GM21515 (cell line): Measurements from ENCODE around the gene MRPL23.

Experiments
- ATAC-seq: cut with Tn5 transposase; IDR thresholded peaks from one replicate; pipeline ENCODE4 v1.9.1; 2021; ENCODE audit not compliant: unreplicated experiment

Gene MRPL23

DNA sequence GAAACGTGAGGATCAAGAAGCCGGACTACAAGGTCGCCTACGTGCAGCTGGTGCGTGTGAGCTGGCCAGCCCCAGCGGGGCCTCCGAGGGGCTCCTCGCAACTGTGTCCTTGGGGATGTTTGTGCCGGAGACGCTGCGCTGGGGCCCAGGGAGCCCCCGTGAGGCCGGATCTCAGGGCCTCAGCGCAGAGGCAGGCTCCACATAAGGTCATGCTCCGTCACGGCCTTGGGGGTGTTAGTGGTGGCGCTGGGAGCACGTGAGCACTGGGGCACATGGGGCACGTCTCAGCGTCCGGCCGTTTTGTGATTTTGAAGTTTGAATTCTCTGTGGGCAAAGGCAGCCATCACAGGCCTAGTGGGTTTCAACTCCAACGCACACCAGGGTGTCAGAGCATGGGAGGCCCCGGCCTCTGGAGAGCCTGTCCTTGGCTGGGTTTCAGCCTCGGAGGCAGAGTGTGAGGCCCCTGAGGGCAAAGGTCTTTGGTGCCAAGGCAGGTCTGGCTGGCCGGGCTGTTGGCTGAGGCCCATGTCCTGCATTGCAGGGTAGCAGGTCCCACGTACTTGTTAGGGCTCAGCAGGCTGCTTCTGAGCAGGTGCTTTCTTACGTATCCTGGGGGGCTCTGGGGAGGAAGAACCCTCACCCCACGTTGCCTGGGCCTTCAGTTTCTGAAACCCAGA is 5.8 kb downstream of the MRPL23 start:
- ATAC-seq, result no peak

DNA sequence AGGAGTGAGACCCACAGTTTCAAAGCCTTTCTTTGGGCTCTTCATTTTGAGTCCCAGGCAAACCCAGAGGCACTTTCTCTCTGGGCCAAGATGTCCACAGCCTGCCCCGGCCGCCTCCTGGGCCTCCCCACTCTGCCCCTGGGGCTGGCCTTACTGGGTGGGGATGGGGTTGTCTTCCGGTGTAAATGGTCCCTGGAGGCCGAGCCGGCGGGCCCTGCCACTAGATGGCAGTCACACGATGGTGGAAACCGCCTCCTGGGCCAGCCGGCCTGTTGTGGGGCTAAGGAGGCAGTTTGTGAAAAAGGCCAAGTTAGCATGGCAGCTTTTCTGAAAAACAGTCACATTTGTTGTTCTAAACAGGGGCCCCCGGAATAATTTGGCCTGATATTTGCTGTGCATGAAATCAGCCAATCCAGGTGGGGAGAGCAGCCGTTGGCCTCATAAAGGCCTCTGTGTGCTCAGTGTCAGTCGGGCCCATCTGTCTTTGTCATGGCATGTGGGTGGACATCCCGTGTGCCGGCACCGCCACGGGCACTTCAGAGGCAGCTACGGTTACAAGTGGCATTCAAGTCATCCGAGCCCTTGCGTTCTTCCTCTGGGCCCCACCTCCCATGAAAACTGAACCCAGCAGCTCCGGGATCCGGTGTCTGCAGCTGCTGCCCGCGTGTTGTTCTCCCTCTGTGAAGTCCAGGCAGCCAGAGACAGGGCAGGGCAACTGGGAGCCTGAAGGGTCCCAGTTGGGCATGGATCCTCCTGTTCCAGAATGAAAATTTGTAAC is 6.5 kb downstream of the MRPL23 start:
- no peak for ATAC-seq

DNA sequence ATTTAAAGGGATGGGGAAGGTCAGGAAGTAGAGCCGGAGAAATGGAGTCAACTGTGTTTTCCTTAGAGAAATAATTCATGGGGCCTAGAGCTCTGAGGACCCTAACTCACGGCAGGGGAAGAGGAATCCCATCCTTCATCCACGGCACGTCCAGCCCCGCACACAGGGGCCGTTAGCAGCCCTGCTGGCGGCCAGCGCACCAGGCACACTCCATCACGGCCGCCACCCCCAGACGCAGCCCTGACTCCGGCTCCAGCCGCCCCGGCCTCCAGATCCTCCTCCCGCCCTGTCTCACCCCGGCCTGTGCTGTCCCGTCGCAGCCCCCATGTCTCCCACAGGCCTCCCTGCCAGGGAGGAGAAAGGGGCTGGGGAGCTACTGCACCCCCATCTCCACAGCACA is 11.2 kb downstream of the MRPL23 start:
- no peak for ATAC-seq

DNA sequence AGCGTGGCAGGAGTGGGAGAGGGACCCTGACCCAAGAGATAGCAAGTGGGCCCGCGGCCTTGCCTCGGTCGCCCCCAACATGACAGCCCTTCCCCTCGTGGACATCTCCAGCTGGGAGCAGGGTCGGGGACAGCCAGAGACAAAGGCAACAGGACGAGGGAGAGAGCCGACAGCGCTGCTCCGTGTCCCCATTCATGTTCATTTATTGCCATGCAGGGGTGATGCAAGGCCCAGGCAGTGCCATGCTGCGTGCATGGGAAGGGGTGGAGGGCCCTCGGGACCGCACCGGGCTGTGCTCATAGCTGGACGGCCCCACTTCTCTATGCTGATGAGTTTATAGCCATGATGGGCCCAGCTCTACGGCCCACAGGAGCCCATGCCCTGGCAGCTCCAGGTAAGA is 12.7 kb downstream of the MRPL23 start:
- no peak for ATAC-seq

DNA sequence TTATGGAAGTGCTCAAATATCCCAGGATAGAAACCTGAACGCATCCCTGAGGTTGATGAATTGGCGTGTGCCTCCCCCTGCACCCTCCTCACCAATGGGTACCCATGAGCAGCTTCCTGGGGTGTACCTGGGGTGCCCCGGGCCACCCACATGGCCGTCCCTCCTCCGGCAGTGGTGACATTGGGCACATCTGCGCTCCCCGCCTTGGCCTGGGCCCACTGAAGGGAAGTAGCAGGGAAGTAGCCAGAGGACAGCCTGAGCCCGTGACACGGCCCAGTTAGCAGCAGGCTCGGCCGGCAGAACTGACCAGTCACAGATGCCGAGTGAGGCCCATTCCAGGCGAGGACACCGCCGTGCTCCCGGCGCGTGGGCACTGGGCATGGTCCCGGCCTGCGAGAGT is 16.7 kb downstream of the MRPL23 start:
- no peak for ATAC-seq

DNA sequence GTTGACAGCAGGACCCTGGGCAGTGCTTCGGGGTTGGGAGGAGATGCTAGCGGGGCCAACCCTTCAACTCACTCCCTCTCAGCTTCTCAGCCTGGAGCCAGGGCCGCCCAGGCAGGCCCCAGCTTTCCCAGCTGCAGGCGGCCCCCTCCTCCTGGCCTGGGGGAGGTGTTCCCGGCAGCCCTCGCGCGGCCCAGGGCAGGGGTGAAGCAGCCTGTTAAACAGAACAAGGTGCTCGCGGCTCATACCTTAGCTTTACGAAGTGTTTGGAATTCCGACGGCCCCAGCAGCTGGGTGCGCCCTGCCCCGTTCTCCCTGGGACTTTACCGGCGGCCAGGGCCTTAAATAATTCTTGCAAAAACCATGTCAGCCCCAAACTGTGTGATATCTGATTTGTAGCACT is 17.2 kb downstream of the MRPL23 start:
- ATAC-seq, result no peak

DNA sequence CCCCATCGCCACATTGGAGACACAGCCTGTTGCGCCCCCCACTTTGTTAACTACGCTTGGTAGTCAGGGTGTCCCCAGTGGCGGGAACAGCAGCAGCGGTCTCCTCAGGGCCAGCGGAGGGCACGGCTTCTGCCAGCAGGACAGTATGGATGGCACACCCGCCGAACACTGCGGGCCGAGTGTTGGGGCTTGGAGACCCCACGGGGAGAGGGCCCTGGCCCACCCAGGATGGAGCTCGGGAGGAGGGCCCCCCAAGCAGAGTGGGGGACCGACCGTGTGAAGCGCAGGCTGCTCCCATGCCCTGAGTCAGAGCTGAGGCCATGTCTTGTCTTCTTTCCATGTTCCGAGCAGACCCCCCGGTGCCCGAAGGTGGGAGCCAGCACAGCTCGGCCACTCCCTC is 17.8 kb downstream of the MRPL23 start:
- ATAC-seq, result no peak

DNA sequence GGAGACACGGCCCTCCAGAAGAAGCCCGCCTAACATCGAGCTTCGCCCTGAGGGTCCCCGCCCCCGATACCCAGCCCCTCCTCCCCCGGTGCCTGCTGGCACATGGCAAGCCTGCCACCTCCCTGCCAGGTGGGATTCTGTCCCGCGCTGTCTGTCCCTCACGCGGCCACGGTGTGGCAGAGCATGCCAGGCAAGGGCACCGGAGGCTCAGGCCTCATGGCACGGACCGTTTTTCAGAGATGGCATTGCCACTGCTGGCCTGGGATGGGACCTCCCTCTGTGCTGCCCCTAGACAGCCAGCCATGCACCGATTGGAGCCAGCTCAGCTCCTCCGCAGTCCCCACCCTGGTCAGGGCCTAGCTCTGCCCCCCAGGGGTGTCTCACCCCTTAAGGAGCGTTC is 19.4 kb downstream of the MRPL23 start:
- ATAC-seq, result no peak

DNA sequence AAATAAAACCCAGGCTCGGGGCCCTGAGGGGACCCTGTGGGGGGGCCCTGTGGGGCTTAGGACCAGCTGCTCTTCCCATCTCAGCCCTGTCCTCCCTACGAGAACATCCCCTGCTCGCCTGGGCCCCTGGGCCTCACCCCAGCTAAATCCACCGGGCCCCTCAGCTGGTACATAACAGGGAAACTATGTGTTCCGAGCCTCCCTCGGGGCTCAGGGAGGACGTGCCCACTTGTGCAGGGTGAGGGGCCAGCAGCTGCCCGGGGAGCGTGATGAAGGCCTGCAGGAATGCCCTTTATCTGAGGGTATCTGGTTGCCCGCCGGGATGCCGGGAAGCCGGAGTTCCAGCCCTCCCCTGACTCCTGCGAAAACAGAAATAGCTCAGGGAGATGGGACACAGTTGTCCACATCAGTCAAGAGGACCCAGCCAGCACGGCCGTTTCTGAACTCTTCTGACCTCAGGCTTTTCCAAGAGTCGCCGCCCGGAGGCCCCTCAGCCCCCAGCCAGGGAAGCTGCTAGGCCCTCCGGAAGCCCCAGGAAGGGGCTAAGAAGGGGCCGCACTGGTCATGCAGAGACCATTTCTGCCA is 20.6 kb downstream of the MRPL23 start:
- no peak for ATAC-seq

DNA sequence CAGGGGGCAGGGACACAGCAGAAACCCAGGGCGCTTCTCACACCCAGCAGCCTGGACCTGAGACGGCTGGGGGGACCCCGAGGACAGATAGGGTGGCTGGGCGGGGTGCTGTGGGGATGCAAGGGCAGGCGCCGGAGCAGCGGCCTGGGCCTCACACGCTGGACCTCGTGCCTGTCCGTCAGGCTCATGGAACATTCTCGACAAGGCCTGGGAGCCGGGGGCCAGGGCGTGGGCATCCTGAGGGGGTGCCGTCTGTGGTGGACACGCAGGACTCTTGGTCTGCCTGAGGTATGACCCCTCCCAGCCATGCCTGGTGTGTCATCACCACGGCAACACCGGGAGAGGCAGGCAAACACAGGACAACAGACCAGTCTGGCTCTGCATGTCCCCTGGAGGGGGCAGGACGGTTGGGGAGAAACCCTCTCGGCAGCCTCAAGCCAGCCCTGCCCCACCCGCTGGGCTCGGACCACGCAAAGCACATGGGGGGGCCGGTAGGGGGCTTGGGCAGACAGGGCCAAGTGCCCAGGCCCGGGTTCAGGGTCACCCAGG is 21.4 kb downstream of the MRPL23 start:
- ATAC-seq, result no peak

DNA sequence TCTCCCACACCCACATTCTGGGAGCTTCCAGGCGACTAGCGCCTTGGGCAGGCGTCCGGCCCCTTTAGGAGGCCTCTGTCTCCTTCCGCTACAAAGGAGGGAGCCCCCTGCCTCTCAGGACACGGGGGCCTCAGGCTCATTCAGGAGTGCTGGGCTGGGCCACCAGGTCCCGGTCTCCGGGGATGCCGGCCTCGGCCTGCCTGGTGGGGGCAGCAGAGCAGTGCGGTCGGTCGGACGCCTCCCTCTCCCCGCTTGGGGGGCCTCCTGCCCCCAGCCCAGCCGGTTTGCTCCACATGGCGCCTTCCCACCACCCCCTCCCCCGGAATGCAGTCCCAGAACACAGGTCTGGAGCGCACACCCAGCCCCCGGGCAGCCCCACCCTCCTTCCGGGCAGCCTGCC is 21.9 kb downstream of the MRPL23 start:
- ATAC-seq, result no peak

DNA sequence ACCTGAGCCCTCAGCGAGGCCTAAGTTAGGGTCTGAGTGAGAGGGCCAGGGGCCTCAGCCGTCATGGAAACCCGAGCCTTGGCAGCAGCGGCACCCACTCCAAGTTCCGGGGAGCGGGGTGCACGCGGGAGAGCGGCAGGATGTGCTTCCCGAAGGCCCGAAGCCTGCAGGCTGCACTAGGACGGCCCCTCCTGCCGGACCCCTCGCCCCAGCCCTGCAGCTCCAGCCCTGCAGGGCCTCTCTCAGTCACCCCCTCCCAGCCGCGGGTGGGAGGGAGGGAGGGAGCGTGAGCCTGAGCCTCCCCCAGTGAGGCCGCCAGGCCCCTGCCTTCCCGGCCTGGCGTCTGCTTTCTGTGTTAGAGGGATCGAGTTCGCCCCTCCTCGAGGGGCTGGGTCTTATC is 22.6 kb downstream of the MRPL23 start:
- ATAC-seq, result no peak

DNA sequence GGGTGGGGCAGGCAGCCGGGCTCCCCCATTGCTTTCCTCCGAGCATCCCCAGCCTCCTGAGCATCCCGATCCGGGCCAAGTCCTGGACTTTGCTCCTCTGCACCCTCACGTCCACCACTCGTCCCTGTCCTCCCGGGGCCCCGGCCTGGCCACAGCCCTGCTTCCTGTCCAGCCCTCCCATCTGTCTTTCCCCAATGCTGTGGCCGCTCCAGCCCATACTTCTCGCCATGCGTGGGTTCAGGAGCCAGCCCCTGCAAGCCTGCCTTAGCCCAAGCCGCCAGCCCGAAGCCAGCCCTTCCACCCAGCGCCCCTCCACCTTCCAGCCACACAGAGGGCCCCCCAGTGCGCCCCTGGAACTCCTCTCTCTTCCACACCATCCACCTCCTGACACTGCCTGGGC is 23.8 kb downstream of the MRPL23 start:
- ATAC-seq, result no peak

DNA sequence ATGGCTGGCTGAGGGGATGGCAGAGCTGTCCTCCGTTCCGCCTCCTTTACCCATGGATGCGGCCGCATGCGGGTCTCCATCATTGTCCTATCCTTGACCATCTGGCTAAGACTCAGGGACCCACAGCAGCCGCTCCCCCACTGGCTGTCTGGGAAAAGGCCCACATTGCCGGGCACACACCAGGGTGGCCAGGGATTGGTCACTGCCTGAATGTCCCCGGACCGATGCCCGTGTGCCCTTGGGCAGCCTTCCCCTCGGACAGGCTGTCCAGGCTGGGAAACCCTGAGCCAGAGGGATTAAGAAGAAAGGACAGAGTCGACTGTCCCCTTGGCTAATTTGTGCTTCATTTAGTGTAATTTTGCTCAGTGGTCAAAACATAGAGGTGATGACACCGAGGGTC is 28.1 kb downstream of the MRPL23 start:
- no peak for ATAC-seq

DNA sequence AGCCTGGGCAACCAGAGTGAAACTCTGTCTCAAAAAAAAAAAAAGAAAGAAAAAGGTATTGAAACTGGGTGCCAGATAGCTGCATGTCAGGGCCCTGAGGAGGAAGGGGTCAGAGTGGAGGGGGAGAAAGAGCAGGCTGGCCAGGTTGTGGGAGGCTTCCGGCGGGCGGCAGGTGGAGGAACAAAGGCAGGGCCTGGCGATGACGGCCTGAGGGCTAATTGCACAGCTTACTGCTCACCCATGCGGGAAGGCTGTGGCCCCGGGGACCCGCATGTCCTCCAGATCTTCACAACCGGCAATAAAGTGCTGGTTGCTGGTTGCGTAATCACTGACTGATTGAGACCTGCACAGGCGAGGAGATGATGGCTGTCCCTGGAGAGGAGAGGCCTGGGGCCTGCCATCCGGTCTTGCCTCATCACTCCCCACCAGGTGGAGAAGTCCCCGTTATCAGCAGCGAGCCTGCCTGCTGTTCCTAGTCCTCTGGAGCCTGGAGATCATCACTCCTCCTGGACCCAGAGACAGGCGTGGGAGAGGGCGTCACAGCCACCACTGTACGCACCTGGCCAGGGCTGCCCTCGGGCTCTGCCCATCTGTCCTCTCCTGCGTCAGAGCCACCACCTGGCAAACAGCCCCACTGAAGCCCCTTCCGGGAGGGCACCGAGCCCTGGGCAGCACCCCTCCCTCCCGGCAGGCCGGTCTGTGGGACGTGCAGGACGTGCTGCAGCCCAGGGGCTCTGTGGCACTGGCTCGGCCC is 31.8 kb downstream of the MRPL23 start:
- no peak for ATAC-seq

DNA sequence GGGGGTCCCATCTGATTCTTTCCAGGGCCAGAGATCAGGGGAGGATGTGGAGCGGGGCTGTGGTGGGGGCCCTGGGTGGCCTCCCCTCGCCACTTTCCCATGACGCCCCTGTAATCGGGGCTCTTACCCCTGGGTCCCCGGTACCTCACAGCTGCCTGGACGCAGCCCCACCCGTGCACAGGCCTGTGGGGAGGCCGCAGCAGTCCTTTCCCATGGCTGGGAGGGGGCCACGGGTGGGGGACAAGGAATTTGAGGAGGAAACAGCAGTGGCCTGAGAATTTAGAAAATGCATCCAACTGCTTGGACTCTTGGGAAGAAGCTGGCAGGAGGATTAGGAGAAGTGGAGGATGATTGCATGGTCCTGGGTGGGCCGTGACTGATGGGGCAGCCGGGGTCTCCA is 32.5 kb downstream of the MRPL23 start:
- ATAC-seq, result no peak

DNA sequence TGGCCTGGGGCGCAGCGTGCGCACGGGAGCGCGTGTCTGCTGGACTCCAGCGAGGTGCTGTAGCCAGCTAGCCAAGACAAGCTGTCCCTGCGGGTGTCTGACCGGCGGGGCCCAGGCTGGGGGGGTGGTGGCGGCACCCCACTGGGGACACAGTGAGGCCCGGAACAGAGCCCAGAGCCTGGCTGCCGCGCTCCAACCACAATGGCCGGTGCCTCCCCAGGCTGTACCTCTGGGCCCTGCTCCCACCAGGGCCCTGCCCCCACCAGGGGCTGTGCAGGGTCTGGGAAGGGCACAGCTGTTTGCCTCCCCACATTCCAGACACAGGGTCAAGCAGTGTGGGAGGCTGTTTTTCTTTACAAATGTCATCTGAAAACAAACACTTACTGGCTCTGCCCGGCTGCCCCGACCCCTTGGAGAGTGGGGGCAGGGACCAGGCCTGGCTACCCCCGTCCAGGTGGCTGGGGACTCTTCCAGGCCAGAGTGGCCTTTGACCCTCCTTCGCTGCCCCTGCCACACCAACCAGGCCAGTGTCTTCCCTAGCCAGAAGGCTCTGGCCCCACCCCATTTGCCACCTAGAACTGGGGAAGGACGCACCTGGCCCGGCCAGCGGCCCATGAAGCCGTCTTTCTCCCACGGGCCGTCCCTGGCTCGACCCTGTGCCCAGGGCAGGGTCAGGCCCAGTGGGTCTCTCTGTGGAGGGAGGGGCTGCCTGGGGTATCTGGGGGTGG is 35.9 kb downstream of the MRPL23 start:
- ATAC-seq, result no peak

DNA sequence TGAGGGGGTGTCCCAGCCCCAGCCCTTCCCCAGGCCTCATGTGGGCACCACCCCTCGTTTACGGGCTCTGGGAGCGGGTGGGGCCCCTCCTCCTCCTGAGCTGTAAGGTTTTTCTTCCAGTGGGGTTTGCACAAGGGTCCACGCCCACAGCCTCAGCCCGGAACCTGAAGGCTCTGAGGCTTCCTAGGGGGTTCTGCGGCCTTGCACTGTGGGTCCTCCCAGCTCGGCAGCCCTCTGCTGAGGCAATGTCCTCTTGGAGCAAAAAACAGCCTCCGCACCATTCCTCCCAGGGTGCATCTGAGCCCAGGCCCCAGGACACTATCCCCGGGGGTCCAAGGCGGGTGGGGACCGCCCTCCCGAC is 36.4 kb downstream of the MRPL23 start:
- ATAC-seq, result no peak

DNA sequence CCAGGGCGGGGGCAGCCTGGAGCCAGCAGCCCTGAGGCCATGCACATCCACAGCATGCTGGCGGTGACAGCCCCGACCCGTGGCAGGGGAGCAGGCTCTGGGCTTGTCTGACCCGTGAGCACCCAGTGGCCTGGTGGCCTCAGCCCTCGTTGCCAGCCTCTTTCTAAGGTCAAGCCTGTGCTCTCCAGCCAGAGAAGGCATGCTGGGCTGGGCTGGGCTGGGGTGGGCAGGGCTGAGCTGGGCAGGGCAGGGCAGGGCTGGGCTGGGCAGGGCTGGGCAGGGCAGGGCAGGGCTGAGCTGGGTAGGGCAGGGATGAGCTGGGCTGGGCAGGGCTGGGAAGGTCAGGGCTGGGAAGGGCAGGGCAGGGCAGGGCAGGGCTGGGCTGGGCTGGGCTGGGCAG is 39.9 kb downstream of the MRPL23 start:
- ATAC-seq, result no peak

DNA sequence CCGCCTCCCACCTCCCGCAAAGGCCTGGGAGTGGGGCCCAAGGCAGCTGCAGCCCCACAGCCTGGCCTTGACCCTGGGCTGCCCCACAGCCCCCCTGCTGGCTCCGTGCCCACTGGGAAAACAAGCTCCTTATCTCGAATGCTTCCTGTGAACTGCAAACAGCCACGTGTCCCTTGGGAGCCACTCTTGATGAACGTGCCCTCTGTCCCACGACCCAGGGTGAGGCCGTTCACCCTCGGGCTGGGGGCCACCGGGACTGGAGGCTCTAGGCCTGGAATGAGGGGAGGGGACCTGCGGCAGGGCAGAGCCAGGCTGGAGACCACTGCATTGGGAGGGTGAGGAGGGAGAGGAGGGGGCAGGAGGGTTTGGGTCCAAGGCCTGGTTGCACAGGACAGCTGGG is 41.0 kb downstream of the MRPL23 start:
- no peak for ATAC-seq
